ENCODE data around the gene TRIM26. TPM values are rescaled to one million over a fixed set of nuclear protein-coding genes. Genes with fewer than 3 reads are reported as not detected.

TRIM26 gene
- total and polyA plus RNA-seq, 2 of the 13 experiments (the other 11 are each of a cell fraction or from before 2014, with no cell fraction given), result 27.1 to 38.7 TPM

- ATAC-seq, result no peak
- CTCF ChIA-PET (ENCODE audit: low intra/inter-chr PET ratio, low total read pairs), result no interaction called here
- POLR2A ChIA-PET, result interaction anchor here (1.6 kb wide), 1 partner anchor 11 kb away, joined by 8 read pairs; no protein-coding TSS in a partner anchor
- intact Hi-C loops (cut with micrococcal nuclease; ENCODE audit: unreplicated experiment) (no loop called here), in situ Hi-C loops (cut with HindIII; ENCODE audit: extremely low pct_ligation_motif_present, low pct_unique_long_range_greater_than_20kb) (no loop called here)
- no peak for DNase-seq (ENCODE audit: low spot score)
- H3K27ac ChIP-seq (ENCODE audit: extremely low read length, insufficient read depth, low read length), result no peak overlapping the region
- no TSS peak for BruUV-seq (replicated peaks)
- H3K4me1 ChIP-seq (ENCODE audit: insufficient read depth, low read length), result peaks cover 10% of the 10 kb centered on the region
- H3K9ac ChIP-seq (ENCODE audit: insufficient read depth, low read depth, low read length), result no peak overlapping the region
- peaks cover 49 to 78% of the 10 kb centered on the region in 2 experiments for H3K36me3 ChIP-seq (replicated peaks in 1 of 2; ENCODE audit: control insufficient read depth in 1 of 2, insufficient read depth in 2 of 2, low read length in 2 of 2)
- no peak overlapping the region for H3K4me3 ChIP-seq (replicated peaks in 1 of 3; ENCODE audit: insufficient read depth in 1 of 3, low read depth in 2 of 3, low read length in 3 of 3)
- no peaks in the 10 kb centered on the region for H3K9me3 ChIP-seq (ENCODE audit: low read length)
- no peaks in the 10 kb centered on the region for H3K27me3 ChIP-seq (ENCODE audit: control insufficient read depth in 1 of 2, insufficient read depth in 2 of 2, low read length in 2 of 2)
- no peak for FAIRE-seq
- TF ChIP-seq MIER3 (CRISPR knock-in tag; IDR thresholded peaks at IDR 0.05; ENCODE audit: borderline replicate concordance), result no peak
- TF ChIP-seq, protein P1, sequence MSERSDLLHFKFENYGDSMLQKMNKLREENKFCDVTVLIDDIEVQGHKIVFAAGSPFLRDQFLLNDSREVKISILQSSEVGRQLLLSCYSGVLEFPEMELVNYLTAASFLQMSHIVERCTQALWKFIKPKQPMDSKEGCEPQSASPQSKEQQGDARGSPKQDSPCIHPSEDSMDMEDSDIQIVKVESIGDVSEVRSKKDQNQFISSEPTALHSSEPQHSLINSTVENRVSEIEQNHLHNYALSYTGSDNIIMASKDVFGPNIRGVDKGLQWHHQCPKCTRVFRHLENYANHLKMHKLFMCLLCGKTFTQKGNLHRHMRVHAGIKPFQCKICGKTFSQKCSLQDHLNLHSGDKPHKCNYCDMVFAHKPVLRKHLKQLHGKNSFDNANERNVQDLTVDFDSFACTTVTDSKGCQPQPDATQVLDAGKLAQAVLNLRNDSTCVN (CRISPR knock-in tag; IDR thresholded peaks at IDR 0.05; ENCODE audit: borderline replicate concordance), result no peak
- TF ChIP-seq HOXA3 (CRISPR knock-in tag; IDR thresholded peaks at IDR 0.05), result no peak
- TF ChIP-seq ZNF530 (CRISPR knock-in tag; IDR thresholded peaks at IDR 0.05; ENCODE audit: low read depth), result no peak
- TF ChIP-seq ZSCAN20 (CRISPR knock-in tag; IDR thresholded peaks at IDR 0.05; ENCODE audit: borderline replicate concordance), result no peak
- TF ChIP-seq, protein P2, sequence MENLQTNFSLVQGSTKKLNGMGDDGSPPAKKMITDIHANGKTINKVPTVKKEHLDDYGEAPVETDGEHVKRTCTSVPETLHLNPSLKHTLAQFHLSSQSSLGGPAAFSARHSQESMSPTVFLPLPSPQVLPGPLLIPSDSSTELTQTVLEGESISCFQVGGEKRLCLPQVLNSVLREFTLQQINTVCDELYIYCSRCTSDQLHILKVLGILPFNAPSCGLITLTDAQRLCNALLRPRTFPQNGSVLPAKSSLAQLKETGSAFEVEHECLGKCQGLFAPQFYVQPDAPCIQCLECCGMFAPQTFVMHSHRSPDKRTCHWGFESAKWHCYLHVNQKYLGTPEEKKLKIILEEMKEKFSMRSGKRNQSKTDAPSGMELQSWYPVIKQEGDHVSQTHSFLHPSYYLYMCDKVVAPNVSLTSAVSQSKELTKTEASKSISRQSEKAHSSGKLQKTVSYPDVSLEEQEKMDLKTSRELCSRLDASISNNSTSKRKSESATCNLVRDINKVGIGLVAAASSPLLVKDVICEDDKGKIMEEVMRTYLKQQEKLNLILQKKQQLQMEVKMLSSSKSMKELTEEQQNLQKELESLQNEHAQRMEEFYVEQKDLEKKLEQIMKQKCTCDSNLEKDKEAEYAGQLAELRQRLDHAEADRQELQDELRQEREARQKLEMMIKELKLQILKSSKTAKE (CRISPR knock-in tag; IDR thresholded peaks at IDR 0.05; ENCODE audit: borderline replicate concordance), result no peak
- TF ChIP-seq ZNF331 (CRISPR knock-in tag; IDR thresholded peaks at IDR 0.05), result no peak
- no peak for TF ChIP-seq HOXA7 (CRISPR knock-in tag; IDR thresholded peaks at IDR 0.05)
- TF ChIP-seq AGO2 (optimal IDR thresholded peaks at IDR 0.05; ENCODE audit: low read depth, low read length), result no peak
- no peak for TF ChIP-seq ESRRA (CRISPR knock-in tag; IDR thresholded peaks at IDR 0.05; ENCODE audit: low read depth)
- TF ChIP-seq, protein P3, sequence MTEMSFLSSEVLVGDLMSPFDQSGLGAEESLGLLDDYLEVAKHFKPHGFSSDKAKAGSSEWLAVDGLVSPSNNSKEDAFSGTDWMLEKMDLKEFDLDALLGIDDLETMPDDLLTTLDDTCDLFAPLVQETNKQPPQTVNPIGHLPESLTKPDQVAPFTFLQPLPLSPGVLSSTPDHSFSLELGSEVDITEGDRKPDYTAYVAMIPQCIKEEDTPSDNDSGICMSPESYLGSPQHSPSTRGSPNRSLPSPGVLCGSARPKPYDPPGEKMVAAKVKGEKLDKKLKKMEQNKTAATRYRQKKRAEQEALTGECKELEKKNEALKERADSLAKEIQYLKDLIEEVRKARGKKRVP (CRISPR knock-in tag; IDR thresholded peaks at IDR 0.05), result no peak
- TF ChIP-seq PHF21A (CRISPR knock-in tag; IDR thresholded peaks at IDR 0.05), result no peak
- TF ChIP-seq ZNF251 (CRISPR knock-in tag; IDR thresholded peaks at IDR 0.05), result no peak
- no peak for TF ChIP-seq ZNF589 (CRISPR knock-in tag; conservative IDR thresholded peaks at IDR 0.05)
- no peak for TF ChIP-seq ZNF772 (CRISPR knock-in tag; IDR thresholded peaks at IDR 0.05)
- TF ChIP-seq ZNF280B (CRISPR knock-in tag; IDR thresholded peaks at IDR 0.05; ENCODE audit: borderline replicate concordance), result no peak
- TF ChIP-seq ADNP (CRISPR knock-in tag; IDR thresholded peaks at IDR 0.05), result no peak
- TF ChIP-seq ZNF292 (CRISPR knock-in tag; IDR thresholded peaks at IDR 0.05; ENCODE audit: borderline replicate concordance, low read depth), result no peak
- no peak overlapping the region for H2AFZ ChIP-seq (ENCODE audit: low read length)
- no peaks in the 10 kb centered on the region for H4K20me1 ChIP-seq (ENCODE audit: insufficient read depth, low read length)
- 100% methylated on average over 1 of the region's 1 CpG for WGBS (ENCODE audit: low lambda C conversion rate)
- H3K79me2 ChIP-seq (ENCODE audit: insufficient read depth, low read length), result peaks cover 8% of the 10 kb centered on the region
- H3K4me2 ChIP-seq (ENCODE audit: low read depth, low read length), result no peak overlapping the region
These were observed 17.3 kb downstream of the TRIM26 start for GRCh38 chr6:30195951-30196350.
